HG03460 (cell line): ENCODE measurements around the gene STK17A.
"Not testable (repeated sequence)": the region's sequence is repeated elsewhere in the genome, so short reads cannot be mapped to it uniquely, and the experiment has no call there.

Source experiments
- ATAC-seq: cut with Tn5 transposase; IDR thresholded peaks from one replicate; pipeline ENCODE4 v1.9.1; 2021; ENCODE audit not compliant: unreplicated experiment

Gene STK17A

GRCh38 chr7:43594020-43594419 lies 11.1 kb downstream of the STK17A start:
- ATAC-seq, result no peak

- not testable (repeated sequence) for ATAC-seq
Observed at GRCh38 chr7:43596426-43596825, 13.5 kb downstream of the STK17A start.

GRCh38 chr7:43600056-43600455 lies 17.1 kb downstream of the STK17A start:
- no peak for ATAC-seq

GRCh38 chr7:43602256-43602655 lies 19.3 kb downstream of the STK17A start:
- ATAC-seq, result no peak

- ATAC-seq, result no peak
Observed at GRCh38 chr7:43604251-43604650, 21.3 kb downstream of the STK17A start.

- ATAC-seq, result no peak
Observed at GRCh38 chr7:43609097-43609496, 26.2 kb downstream of the STK17A start.

- ATAC-seq, result no peak
Observed at GRCh38 chr7:43612128-43612527, 29.2 kb downstream of the STK17A start.

GRCh38 chr7:43612599-43613589 lies 30.0 kb downstream of the STK17A start:
- ATAC-seq, result peak; percentile 56

GRCh38 chr7:43615558-43616145 lies 32.7 kb downstream of the STK17A start:
- ATAC-seq, result no peak

- ATAC-seq, result no peak
Observed at GRCh38 chr7:43616977-43617376, 34.1 kb downstream of the STK17A start.

- ATAC-seq, result no peak
Observed at GRCh38 chr7:43618073-43618472, 35.2 kb downstream of the STK17A start.

GRCh38 chr7:43619213-43620012 lies 36.5 kb downstream of the STK17A start:
- no peak for ATAC-seq

GRCh38 chr7:43621729-43622448 lies 39.0 kb downstream of the STK17A start:
- no peak for ATAC-seq

- no peak for ATAC-seq
Observed at GRCh38 chr7:43624156-43624555, 41.2 kb downstream of the STK17A start.

- ATAC-seq, result peak; percentile 60
Observed at GRCh38 chr7:43625453-43625852, 42.5 kb downstream of the STK17A start.

GRCh38 chr7:43625980-43626379 lies 43.1 kb downstream of the STK17A start:
- ATAC-seq, result no peak

- no peak for ATAC-seq
Observed at GRCh38 chr7:43626695-43627094, 43.8 kb downstream of the STK17A start.

GRCh38 chr7:43627798-43628197 lies 44.9 kb downstream of the STK17A start:
- ATAC-seq, result not testable (repeated sequence)

- no peak for ATAC-seq
Observed at GRCh38 chr7:43628431-43628830, 45.5 kb downstream of the STK17A start.

GRCh38 chr7:43629857-43630256 lies 46.9 kb downstream of the STK17A start:
- ATAC-seq, result no peak

- ATAC-seq, result no peak
Observed at GRCh38 chr7:43630482-43630881, 47.6 kb downstream of the STK17A start.
